HG02840 (cell line): ENCODE measurements around the gene TMED9.

ENCODE experiments used
- ATAC-seq: cut with Tn5 transposase; IDR thresholded peaks from one replicate; pipeline ENCODE4 v1.9.1; 2021; ENCODE audit warnings: mild to moderate bottlenecking, moderate library complexity, moderate number of reproducible peaks; ENCODE audit not compliant: unreplicated experiment, low FRiP score

The TMED9 gene

DNA sequence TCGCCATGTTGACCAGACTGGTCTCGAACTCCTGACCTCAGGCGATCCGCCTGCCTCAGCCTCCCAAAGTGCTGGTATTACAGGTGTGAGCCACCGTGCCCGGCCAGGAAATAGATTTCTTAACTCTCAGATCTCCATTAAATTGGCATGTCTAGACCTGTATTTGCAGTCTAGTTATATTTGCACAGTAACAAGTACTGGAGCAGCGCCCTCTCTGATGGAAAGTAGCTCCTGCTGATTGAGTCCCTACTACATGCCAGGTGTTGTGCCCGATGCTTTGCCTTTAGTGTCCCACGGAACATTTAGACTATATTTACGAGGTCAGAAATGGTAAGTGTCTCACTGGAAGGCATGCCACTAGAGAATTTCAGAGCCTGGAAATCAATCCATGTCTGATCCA is 15.8 kb upstream of the TMED9 start:
- ATAC-seq, result no peak

- no peak for ATAC-seq
Measured at GRCh38 chr5:177578316-177578715, 13.7 kb upstream of the TMED9 start.

- ATAC-seq, result no peak
Measured at GRCh38 chr5:177588413-177588909, 3.5 kb upstream of the TMED9 start.

- ATAC-seq, result no peak
Measured at GRCh38 chr5:177590406-177590805, 1.6 kb upstream of the TMED9 start.

- ATAC-seq, result no peak
Measured at GRCh38 chr5:177591690-177592009, 353 bp upstream of the TMED9 start.

- ATAC-seq, result no peak
Measured at GRCh38 chr5:177592905-177593304, 902 bp downstream of the TMED9 start.

GRCh38 chr5:177593511-177593910 is 1.5 kb downstream of the TMED9 start:
- no peak for ATAC-seq

DNA sequence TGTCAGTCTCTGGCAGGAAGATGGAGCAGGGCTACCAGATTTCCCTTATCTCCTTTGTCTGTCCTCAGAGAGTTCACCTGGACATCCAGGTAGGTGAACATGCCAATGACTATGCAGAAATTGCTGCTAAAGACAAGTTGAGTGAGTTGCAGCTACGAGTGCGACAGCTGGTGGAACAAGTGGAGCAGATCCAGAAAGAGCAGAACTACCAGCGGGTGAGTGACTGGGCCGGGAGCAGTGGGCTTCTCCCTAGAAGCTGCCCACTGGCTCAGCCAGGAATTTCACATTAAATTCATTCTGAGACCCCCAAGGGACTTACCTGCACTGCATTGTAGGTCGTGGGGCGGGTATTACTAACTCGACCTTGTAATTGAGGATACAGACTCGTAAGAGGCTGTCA is 2.1 kb downstream of the TMED9 start:
- no peak for ATAC-seq

DNA sequence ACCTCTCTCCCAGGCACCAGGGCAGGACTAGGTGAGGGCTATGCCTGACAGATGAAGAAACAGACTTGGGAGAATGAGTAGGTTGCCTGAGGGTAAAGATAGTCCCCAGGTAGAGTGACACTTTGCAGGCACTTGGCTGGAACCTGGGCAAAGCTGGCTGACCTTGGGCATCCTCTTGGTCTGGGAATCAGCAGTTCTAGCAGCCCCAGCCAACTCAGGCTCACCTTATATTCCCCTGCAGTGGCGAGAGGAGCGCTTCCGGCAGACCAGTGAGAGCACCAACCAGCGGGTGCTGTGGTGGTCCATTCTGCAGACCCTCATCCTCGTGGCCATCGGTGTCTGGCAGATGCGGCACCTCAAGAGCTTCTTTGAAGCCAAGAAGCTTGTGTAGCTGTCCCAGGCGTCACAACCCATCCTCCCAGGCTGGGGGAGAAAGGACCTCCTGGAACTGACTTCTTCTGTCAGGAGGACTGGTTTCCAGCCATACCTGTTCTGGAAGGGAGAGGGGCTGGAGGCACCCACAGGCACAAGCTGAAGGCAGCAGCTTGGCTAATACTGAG is 3.1 kb downstream of the TMED9 start:
- no peak for ATAC-seq

- no peak for ATAC-seq
Measured at GRCh38 chr5:177595991-177596774, 4.2 kb downstream of the TMED9 start.

GRCh38 chr5:177596775-177597238 is 4.8 kb downstream of the TMED9 start:
- ATAC-seq, result no peak

GRCh38 chr5:177598477-177598876 is 6.5 kb downstream of the TMED9 start:
- no peak for ATAC-seq

DNA sequence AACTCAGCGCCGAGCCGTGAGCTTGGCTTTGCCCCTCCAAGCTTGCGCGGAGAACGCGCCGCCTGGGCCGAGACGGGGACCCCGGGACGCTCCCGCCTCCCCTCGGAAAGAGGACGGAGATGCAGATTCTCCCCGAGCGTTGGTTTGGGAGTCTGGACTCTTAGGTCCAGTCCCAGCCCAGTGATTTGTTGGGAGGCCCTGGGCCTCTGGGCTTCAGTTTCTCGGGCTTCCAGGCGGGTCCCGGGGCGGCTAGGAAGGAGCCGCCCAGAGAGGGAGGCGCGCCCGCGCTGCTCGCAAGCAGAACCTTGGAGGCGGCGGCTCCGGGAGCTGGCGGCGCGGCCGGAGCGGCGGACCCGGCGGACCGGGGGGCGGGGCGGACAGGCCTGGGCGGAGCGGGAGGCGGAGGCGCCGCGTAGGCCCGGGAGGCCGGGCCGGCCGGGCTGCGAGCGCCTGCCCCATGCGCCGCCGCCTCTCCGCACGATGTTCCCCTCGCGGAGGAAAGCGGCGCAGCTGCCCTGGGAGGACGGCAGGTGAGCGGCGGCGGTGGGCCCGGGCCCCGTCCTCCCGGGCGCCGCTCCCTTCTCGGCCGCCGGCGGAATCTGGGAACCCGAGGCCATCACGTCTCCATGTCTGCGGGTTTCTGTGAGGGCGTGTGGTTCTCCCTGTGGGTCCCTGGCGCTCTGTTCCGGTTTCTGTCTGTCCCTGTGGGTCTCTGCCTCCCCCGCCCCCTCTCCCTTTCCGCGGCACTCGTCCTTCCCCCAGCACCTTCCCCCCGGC is 7.9 kb downstream of the TMED9 start, which contains the start of gene B4GALT7:
B4GALT7 (plus strand) TSS at position 402 of the 777 bp plus-strand sequence; CDS start at position 481, 79 bp downstream.
- ATAC-seq, result peak; percentile 81

DNA sequence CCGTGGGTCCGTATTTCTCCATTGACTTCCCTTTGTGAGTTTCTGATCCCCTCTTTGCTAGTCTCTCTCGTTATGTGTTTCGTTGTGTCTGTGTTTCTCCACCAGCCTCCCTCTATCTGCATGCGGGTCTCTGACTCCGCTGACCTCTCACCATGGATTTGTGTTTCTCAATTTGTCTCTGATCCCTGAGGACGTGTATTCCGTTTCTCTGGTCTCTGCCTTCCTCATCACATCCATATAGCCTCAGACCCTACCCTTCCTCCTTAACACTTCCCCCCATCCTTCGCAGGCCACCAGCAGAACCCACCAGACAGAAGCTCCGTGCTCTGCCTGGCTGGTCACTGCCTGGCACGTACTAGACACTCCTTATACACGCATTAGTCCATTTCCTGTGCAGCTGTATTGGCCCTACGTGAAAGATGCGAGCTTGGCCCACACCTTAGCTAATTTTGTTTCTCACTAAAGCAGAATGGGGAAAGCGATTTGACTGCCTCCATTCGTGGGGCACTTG is 8.6 kb downstream of the TMED9 start:
- no peak for ATAC-seq

- ATAC-seq, result no peak
Measured at GRCh38 chr5:177601126-177601525, 9.1 kb downstream of the TMED9 start.

- no peak for ATAC-seq
Measured at GRCh38 chr5:177601577-177602457, 9.8 kb downstream of the TMED9 start.

GRCh38 chr5:177602458-177602830 is 10.4 kb downstream of the TMED9 start:
- no peak for ATAC-seq

- no peak for ATAC-seq
Measured at GRCh38 chr5:177603631-177604030, 11.6 kb downstream of the TMED9 start.

DNA sequence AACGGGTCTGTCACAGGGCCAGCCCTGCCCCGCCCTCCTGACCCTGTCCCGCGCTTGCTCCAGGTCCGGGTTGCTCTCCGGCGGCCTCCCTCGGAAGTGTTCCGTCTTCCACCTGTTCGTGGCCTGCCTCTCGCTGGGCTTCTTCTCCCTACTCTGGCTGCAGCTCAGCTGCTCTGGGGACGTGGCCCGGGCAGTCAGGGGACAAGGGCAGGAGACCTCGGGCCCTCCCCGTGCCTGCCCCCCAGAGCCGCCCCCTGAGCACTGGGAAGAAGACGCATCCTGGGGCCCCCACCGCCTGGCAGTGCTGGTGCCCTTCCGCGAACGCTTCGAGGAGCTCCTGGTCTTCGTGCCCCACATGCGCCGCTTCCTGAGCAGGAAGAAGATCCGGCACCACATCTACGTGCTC is 12.1 kb downstream of the TMED9 start:
- no peak for ATAC-seq

DNA sequence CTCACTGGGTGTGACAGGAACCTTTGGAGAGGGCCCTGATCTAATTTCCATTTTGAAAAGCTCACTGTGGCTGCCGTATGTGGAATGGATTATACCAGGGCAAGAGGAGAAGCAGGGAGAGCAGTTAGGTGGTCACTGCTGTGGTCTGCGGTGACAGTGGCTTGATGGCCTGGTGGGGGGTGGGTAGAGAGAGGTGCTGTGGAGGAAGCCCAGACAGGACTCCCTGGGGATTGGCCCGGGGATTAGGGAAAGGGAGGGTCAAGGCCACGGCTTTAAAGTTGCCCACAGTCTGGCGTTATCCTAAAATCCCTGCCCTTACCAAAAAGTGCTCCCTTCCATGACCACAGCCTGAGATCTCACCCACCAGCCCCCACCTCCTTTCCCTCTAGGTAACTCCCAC is 12.7 kb downstream of the TMED9 start:
- ATAC-seq, result no peak
